Inflammatory macrophage treated with lipopolysaccharide for 1 hour (primary cell): ENCODE results near the gene GPR55.
A peak's percentile ranks its signal among the peaks of the same experiment; 100 is the strongest.
"Not testable (repeated sequence)": the region's sequence is repeated elsewhere in the genome, so short reads cannot be mapped to it uniquely, and the experiment has no call there.

Experiments used
- DNase-seq, 2 donors: peaks; one replicate each; pipeline ENCODE4 v3.0.0-alpha.2; 2020 to 2022

GPR55 gene

DNA sequence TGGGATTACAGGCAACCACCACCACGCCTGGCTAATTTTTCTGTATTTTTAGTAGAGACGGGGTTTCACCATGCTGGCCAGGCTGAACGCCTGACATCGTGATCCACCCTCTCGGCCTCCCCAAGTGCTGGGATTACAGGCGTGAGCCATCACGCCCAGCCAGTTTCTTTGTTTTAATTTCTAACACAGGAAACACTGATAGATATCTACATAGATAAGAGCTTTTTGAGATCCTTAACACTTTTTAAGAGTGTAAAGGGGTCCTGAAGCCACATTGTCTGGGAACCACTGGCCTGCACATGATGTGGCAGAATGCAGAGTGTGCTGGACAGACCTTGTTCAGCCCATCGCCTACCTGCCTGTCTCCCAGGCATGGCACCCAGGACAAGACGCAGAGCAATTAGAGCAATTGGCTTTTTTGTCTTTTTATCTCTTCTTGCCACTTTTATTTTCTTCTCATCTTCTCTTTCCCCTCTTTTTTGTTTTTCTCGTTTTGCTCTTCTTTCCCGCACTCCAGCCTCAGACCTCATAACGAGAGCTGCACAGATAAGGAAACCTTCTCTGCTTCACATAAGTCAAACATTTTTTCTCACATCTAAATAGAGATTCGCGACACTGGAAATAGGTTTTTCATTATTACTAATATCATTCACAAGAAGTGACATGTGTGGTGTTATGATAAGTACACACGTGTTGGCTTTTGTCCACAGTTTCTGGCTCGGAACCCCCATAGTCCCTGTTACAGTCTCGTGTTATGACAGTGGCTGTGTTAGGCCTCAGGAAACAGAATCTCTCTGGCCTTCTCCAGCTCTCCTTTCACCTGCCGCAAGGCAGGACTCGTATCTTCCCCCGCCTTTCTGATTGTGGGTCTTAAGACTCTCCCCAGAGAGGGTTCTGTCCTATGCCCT lies 25.2 kb upstream of the GPR55 start:
- DNase-seq: no peak

DNA sequence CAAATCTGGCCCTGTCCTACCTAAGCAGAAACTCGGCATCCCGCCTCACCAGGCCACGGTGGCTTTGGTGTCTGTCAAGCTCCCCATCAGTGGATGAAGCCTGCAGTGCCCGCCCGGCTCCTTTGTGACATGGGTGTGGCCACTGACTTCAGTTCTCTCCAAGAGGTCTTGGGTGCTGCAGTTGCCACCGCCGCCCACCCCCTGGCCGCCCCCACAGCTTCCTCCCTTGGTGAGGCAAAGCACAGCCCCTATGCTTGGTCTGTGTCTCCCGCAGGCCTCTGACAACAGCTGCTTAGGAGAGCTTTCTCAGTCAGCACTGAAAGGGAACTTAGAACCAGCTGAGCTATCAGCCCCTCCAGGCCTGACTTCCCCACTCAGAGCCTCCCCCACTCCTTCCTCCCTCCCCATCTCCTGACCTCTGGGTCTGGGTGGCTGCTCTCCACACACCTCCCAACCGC lies 22.9 kb upstream of the GPR55 start:
- DNase-seq: peak; percentile 76 to 96

DNA sequence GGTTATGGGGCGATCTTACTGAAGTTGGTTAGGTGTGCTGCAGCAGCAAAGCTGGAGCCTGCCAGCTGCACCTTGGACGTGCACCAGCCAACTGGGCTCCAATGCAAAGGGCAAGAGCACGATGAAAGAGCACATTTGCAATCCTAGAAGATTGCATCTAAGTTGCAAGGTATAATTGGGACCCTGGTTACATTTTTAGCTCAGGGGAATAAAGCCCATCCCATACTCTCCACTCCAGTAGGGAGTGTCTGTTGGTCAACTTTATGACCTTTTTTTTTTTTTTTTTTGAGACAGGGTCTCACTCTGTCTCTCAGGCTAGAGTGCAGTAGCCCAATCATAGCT lies 22.2 kb upstream of the GPR55 start:
- no peak for DNase-seq

DNA sequence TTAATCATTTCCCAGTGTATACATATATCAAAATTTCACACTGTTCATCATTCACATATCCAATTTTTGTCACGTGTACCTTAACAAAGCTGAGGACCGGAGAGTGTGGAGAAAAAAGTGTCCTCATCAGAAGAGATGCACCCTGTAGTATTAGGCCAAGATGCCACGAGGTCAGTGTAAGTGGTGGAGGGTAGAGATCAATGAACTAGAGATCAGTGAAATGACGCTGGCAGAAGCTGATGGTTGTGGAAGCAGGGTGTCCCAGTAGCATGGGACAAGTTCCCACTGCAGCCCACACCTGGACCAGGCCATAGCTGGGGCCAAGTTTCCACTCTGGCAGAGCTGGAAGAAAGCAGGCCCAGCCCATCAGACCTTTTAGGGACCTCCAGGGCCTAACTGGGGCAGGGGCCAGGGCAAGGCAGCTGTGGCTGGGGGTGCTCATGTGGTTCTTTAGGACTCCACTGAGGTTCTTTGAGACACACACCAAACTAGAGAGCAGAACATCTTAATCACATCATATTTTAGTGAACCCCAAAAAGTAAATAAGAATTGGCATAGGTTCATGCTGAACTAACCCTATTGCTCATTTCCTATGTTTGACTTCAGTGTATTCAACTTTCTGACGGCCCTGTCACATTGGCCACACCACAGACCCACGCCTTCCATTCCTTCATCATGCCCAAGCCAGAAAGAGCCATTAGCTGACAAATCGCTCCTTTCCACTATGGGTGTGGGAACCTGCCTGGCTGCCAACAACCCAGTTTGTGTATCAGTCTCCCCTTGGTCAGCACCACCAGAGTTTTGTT lies 21.6 kb upstream of the GPR55 start:
- DNase-seq: no peak

DNA sequence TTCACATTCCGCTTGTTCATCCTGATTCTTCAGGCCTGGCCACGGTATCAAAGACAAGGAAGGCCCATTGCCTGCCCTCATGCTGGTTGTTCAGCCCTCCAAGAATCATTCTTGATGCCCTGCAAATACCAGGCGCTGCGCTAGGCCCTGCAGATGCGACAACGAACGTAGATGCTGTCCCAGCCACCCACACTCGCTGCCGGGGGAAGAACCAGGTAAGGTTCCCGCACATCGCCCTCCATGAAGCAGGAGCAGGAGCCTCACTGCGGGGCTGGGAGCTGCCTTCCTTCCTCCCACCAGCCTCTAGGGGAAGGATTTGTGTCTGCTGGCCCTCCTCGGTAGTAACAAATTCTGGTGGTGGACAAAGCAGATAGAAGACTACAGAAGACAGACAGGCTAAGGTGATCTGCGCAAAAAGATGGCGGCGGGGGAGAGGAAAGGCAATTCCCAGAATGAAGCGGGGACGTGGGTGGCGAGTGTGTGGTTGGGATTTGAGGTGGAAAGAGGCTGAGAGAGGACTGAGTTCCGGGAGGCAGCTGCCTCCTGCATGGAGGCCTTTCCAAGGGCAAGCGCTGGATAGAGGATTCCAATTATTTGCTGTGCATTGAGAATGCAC lies 19.8 kb upstream of the GPR55 start:
- DNase-seq: no peak

DNA sequence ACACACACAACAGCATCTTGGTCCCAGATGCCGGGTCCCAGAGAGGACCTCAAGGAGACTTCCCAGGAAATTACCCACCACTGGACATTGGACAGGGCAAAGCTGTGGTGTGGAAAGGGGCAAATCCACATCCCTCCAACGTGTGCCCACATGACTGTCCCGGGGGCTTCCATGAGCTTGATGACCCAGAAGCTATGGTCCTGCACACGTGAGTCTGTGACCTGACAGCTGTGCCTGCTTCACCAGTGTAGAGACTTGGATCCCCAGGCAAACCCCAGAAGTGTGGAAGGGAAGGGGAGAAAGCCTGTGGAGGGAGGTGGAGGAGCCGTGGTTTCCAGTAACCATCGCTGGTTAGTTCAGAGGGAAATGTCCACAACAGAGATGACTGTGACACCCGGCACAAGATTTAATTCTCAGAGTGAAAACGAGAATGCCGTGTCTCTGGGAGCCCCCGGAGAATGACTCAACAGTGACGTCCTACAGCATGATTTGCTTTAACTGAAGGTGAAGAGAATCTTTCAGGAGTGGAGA lies 19.1 kb upstream of the GPR55 start:
- DNase-seq: peak; percentile 43 to 57

DNA sequence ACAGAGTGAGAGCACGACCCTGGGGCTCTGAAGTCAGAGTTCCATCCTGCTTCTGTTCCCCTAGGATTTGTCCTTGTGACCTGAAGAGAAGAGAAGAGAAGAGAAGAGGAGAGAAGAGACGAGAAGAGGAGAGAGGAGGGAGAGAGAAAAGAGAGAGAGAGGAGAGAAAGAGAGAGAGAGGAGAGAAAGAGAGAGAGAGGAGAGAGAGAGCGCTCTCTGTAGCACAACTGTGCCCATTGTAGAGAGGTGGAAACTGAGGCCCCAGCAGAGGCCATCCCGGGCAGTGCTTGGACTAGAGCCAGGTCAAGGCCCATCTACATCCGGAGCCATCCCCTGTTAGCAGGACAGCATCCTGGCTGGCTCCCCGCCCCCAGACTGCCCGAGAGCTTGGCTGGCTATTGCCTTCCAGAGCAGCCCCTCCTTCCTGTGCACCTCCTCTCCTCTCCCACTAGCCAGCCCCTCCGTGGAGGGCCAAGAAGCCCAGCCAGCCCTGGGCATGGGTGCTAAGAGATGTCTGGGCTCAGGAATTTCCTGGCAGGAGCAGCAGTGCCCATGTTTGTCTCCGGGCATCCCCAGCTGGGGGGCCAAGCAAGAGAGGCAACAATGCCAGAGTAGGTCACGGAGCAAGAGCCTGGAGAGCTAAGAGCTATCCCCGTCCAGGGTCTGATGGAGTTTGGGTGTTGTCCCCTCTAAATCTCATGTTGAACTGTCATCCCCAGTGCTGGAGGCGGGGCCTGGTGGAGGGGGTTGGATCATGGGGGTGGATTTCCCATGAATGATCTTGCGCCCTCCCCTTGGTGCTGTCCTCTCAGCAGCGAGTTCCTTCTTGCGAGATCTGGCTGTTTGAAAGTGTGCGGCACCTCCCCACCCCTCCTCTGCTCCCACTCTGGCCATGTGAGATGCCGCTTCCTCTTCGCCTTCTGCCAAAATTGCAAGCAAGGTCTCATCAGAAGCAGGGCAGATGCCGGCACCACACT lies 18.2 kb upstream of the GPR55 start:
- peak; percentile 86 to 93 for DNase-seq

DNA sequence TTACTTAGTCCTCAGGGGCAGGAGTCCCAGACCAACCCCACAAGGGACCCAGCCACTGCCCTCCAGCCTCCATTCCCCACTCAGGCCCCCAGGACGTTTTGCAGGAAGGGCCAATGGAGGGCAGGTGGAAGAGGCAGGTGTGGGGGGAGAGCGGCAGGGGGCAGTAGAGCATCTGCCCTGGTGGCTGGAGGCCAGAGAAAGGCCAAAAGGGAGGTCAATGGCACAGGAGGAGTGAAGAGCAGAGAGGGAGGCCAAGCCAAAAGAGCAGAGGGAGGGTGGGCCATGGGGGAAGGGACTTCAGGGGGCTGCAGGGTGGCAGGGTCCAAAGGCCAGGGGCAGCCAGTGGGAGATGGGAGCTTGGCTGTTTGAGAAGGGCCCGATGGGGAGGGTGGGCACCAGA lies 17.3 kb upstream of the GPR55 start:
- DNase-seq: no peak

DNA sequence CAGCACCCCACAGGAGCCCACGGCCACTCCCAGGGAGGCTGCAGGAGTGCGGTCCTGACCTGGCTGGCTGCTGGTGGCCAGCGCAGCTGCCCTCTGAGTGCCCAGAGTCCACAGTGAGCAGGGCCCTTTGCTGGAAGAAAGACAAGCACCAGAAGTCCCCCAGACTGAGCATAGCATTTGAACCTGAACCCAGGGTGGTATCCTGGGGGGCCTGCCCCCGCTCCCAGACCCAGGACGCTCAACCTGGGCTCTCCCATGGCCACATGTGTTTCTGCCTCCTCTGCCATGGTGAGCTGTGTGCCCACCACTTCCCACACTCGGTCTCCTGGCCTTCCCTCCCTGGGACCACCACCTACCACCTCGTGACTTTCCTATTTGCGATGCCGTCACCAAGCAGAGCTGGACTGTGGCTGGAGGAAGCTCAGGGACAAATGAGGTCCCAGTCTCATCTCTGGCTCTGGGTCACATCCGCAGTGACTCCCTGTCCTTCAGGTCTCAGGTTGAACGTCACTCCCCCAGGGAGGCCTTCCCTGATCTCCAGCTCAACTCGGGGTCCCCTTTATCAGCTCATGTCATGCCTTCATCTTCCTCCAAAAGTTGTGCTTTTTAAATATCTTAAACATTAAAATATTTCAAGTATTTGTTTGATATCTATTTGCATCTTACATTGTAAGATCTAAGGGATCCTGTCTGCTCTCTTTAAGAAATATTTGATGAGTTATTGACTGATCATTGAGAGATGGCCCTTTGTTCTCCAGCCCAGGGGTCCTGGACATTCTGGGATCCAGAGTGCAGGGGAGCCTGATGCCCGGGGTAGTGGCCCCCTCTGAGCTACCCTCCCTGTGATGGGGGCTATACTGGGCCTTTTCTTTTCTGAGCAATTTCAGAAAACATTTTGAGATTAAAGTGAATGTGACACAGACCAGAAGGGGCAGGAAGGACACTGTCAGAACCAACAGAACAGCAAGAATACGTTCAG lies 16.4 kb upstream of the GPR55 start:
- DNase-seq: no peak

DNA sequence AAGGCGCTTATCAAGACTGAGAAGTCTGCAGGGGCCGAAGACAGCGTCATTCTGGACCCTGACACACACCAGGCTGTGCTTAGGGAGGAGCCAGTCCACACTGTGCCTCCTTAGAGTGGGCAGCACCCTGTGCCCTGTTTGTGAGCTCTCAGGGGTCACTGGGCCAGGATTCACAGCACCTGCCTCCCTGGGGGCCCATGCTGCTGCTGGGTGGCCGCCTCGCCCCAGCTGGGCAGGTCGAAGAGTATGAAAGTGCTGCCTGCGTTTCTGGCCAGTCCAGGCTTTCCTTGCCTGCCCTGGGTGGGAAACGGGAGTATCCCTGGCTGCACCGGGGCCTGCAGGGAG lies 15.4 kb upstream of the GPR55 start:
- no peak for DNase-seq

DNA sequence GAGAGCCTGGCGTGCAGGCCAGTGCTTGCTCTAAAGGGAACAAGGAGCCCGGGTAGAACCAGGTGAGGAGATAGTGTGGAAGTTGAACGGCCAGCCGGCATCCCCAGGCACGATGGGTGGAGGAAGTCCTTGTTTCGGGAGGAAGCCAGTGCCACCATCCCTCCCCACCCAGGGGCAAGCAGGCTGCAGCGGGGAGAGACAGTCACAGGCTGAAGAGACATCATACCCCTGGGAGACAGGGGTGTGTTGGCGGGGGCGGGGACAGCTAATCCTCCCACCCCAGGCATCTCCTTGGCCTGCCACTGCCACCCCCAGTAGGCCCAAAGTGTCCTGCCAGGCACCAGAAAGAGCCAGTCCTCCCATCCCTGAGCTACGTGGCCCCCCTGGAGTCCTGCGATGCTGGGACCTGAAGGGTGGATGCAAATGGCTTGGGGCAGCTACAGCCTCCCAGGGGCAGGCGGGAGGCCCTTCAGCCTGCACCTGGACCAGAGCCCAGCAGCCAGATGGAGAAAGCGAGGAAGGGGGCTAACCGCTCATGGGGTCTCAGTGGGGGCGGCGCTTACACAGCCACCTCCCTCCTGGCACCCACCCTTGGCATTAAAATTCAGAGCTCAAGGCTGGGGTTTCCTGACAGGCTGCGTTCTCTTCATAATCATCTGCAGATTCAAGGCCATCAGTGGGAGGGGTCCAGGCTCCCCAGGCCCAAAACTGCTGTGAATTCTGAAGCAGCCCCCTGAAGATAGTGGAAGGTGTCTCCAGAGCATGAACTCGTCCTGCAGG lies 14.8 kb upstream of the GPR55 start:
- no peak for DNase-seq

DNA sequence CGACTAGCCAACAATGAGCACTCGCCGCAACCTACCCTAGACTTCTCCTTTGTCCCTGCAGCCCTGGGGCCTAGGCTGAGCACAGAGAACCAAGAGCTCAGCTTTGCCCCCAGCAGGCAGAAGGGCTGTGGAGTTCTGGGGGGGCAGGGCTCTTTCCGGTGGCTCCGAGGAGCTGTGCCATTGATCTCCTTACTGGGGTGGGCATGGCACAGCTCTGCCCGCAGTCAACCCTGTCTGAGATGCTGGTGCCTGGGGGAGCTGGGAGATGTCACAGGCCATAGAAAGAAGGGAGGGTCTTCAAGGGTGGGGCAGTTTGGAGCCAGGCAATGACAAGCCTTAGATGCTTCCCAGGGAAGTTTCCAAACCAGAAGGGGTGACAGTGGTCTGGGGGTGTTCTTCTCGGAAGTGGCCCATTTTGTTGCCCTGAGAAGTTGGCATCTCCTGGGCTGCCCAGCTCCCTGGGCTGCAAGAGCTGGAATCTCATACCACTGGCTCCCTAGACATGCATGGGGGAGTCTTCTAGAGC lies 14.1 kb upstream of the GPR55 start:
- DNase-seq: no peak

DNA sequence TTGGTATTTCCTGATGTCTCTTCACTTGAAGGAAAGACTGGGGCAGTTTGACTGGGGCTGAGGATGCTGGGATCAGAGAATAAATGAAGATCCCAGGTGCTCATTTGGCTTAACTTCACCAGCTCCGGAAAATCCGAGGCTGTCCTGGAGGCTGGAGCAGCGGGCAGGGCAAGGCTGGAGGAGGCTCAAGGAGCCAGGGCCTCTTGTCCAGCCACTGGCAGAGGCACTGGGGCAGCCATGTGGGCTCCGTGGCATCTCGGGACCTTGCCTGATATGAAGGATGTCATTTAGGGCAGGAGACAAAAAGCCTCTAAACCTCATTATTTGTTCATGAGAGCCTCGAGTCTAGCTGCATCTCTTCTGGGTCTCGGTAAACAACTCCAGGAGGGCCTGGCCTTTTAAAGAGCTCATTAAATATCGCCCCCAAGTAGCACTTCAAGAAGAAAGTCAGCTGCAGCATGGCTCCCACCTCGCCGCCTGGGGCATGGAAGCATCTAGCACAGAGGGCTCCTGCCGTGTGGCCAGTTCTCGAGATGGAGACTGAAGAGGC lies 13.5 kb upstream of the GPR55 start:
- DNase-seq: no peak

DNA sequence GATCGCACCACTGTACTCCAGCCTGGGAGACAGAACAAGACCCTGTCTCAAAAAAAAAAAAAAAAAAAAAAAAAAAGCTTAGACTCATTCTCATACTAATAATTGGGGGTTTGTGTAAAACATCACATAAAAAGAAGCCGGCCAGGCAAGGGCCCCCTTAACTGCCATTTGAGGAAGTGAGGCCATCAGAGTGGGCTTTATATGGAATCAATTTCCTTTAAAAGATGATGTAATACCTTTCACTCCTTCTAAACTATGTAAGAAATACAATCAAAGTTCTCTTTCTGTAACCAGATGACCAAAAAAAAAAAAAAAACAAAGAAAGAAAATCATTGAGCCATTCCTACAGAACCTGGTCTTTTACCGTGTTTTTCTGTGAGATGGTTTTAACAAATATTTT lies 13.1 kb upstream of the GPR55 start:
- DNase-seq: no peak

DNA sequence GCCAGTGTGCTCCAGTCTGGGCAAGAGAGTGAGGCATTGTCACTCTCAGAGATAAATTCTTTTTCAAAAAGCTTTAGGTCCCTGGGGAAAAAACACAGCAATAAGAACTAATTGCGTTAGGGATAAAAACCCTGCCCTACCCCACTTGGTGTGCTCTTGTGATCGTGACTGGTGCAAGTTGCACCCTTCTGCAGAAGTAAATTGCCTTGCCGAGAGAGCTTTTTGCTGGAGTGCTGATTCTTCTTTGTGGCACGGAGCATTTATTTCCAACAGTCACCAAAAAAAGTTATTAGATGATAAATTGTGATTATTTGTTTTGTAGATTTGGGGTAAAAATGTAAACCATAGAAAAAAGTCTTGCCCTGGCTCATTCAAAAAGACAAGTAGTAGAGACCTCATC lies 12.3 kb upstream of the GPR55 start:
- no peak for DNase-seq

DNA sequence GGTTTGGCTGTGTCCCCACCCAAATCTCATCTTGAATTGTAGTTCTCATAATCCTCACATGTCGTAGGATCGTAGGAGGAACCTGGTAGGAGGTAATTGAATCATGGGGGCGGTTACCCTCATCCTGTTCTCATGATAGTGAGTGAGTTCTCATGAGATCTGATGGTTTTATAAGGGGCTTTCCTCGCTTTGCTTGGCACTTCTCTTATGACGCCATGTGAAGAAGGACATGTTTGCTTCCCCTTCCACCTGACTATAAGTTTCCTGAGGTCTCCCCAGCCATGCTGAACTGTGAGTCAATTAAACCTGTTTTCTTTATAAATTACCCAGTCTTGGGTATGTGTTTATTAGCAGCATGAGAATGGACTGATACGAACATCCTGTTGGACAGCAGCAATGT lies 11.2 kb upstream of the GPR55 start:
- DNase-seq: not testable (repeated sequence)

DNA sequence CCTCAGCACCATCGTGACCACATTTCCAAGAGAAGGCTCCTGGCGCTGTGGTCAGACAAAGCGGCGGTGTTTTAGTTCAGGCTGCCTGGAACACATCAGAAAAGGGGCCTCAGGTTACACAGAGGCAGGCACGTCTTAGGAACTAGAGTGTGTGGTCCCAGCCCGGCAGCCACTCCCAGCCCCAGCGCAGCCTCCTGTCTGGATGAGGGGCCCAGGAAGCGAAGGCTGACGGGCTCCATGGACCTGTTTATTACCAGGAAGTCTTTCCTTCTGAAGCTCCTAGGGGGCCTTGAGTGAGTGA lies 10.0 kb upstream of the GPR55 start:
- DNase-seq: no peak

DNA sequence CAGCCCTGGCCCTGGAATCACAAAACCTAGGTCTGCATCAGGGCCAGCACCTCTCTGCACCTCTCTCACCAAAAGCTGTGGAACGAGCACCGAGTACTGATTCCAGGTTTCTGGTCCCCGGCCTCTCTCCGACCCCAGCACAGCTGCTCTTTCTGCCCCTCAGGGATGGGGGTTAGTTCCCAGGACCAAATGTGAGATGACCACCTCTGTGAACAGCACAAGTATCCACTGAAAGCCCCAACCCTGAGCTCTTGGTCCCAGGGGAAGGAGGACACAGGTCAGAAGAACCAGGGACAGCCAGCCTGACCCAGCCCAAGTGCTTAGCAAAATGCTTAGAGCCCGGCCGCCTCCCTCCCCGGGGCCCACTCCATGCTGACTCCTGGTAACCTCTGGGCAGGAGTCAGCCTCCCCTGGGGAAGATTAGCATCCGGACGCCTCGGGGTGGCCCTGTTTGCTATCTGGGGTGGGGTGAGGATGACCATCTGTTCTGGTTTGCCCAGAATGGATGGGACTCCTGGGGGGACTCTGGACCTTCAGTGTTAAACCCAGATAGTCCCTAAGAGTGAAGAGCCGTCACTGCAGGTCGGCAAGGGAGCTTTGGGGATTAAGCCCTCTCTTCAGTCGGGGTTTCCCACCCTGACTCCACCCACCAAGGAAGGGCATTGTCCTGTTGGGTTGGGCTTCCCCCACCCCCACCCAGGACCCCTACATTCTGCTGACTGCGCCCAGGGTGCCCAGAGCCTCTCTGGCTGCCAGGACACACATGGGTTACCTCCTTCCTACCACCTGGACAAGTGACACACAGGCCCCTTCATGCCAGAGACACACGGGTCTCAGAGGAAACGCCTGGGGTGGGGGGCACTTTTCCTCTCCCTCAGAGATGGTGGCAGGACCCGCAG lies 9.4 kb upstream of the GPR55 start:
- DNase-seq: no peak
